Endothelial cell of umbilical vein (primary cell): Measurements from ENCODE around the gene CEP83. TPM values are rescaled to one million over a fixed set of nuclear protein-coding genes. Genes with fewer than 3 reads are reported as not detected.

Experiments
- BruUV-seq: library from RNA; stranded (reverse); fragments of 400-500 nt; replicated peaks from 2 replicates; lab custom pipeline; 2021; lab: Mats Ljungman, UMichigan
- CTCF ChIA-PET: fragments of 300-600, 350-600 bp; sonication (Branson Sonifier 250); formaldehyde crosslinking; loops from one replicate; lab custom pipeline; 2021; ENCODE audit warnings: antibody characterized with exemption, inconsistent platforms; lab: Charles Lee
- POLR2A ChIA-PET: fragments of 300-600, 350-600 bp; sonication (Branson Sonifier 250); formaldehyde crosslinking; loops from one replicate; lab custom pipeline; 2021; ENCODE audit warnings: antibody characterized with exemption, inconsistent platforms; lab: Charles Lee
- DNase-seq: peaks from one replicate; pipeline ENCODE4 v3.0.0-alpha.2; 2011; ENCODE audit warnings: low read depth, low spot score
- FAIRE-seq: peaks from 2 replicates; lab custom pipeline; 2011; peaks lifted over from hg19 to GRCh38; lab: Jason Lieb, UNC
- H2AFZ ChIP-seq: 2 replicates; pipeline ENCODE4 v1.6.0; 2012; ENCODE audit warnings: low read depth, low read length, control low read depth, inconsistent platforms
- H3K27ac ChIP-seq: 2 replicates; pipeline ENCODE4 v1.5.1; 2011; ENCODE audit warnings: low read depth, mild to moderate bottlenecking, control low read depth, low read length, moderate library complexity; ENCODE audit not compliant: insufficient read depth
- H3K27me3 ChIP-seq, 2 experiments: 2 replicates each; pipeline versions ENCODE4 v1.6.0 to v1.6.1; 2011; ENCODE audit warnings: low read length in 2 of 2, mixed read lengths in 1 of 2; ENCODE audit not compliant: control insufficient read depth in 2 of 2, insufficient read depth in 2 of 2
- H3K36me3 ChIP-seq, 2 experiments: 2 replicates in 1 of 2; 3 replicates in 1 of 2; pipeline ENCODE4 v1.5.1; 2011; ENCODE audit warnings: low read length in 2 of 2, mild to moderate bottlenecking in 1 of 2, moderate library complexity in 1 of 2; ENCODE audit not compliant: control insufficient read depth in 2 of 2, insufficient read depth in 2 of 2; ENCODE audit errors: extremely low read depth in 1 of 2
- H3K4me1 ChIP-seq: 3 replicates; pipeline ENCODE4 v1.5.1; 2011; ENCODE audit warnings: mild to moderate bottlenecking, low read length; ENCODE audit not compliant: control insufficient read depth, insufficient read depth; ENCODE audit errors: extremely low read depth
- H3K4me2 ChIP-seq: 2 replicates; pipeline ENCODE4 v1.6.1; 2011; ENCODE audit warnings: low read length, control low read depth, mixed read lengths; ENCODE audit not compliant: insufficient read depth
- H3K4me3 ChIP-seq, 3 experiments: fragments of 200-600 bp in 1 of 3; sonication (generic), shearing (Covaris generic) in 1 of 3; replicated peaks in 1 of 3; 2 replicates each; pipeline ENCODE4 v1.5.1; 2011 to 2016; ENCODE audit warnings: control low read depth in 3 of 3, low read length in 3 of 3, mild to moderate bottlenecking in 2 of 3, inconsistent platforms in 1 of 3, low read depth in 1 of 3, moderate library complexity in 1 of 3; ENCODE audit not compliant: insufficient read depth in 1 of 3
- H3K79me2 ChIP-seq: 2 replicates; pipeline ENCODE4 v1.6.0; 2012; ENCODE audit warnings: low read length, inconsistent platforms; ENCODE audit not compliant: control insufficient read depth, insufficient read depth
- H3K9ac ChIP-seq: replicated peaks from 2 replicates; pipeline ENCODE3; 2011; ENCODE audit warnings: low read length, control low read depth; ENCODE audit not compliant: insufficient read depth; ENCODE audit errors: extremely low read depth
- H3K9me1 ChIP-seq: replicated peaks from 3 replicates; pipeline ENCODE4 v1.6.0; 2011; ENCODE audit warnings: mild to moderate bottlenecking, low read length; ENCODE audit not compliant: control insufficient read depth, insufficient read depth; ENCODE audit errors: extremely low read depth
- H3K9me3 ChIP-seq: replicated peaks from 2 replicates; pipeline ENCODE4 v1.5.1; 2012; ENCODE audit warnings: low read length, inconsistent platforms; ENCODE audit not compliant: control insufficient read depth, insufficient read depth
- H4K20me1 ChIP-seq: replicated peaks from 2 replicates; pipeline ENCODE3; 2011; ENCODE audit warnings: mild to moderate bottlenecking, low read length; ENCODE audit not compliant: control insufficient read depth, insufficient read depth; ENCODE audit errors: extremely low read depth
- CTCF ChIP-seq, 2 donors: IDR thresholded peaks; 1 replicate in 1 of 2; 2 replicates in 1 of 2; pipeline ENCODE4 v1.5.1; 2011; ENCODE audit warnings: low read length in 2 of 2, mild to moderate bottlenecking in 2 of 2, moderate library complexity in 2 of 2, control low read depth in 1 of 2, inconsistent platforms in 1 of 2, low read depth in 1 of 2; ENCODE audit not compliant: insufficient read depth in 1 of 2; ENCODE audit errors: extremely low read depth in 1 of 2
- EZH2 ChIP-seq: IDR thresholded peaks from 2 replicates; pipeline ENCODE4 v1.6.1; 2012; ENCODE audit warnings: borderline replicate concordance, low read depth, mild to moderate bottlenecking, moderate library complexity, low read length, inconsistent platforms; ENCODE audit not compliant: severe bottlenecking
- FOS ChIP-seq: IDR thresholded peaks from 2 replicates; pipeline ENCODE4 v1.6.1; 2011; ENCODE audit warnings: mild to moderate bottlenecking, low read length, moderate library complexity, borderline replicate concordance; ENCODE audit not compliant: insufficient read depth
- GATA2 ChIP-seq: IDR thresholded peaks from 2 replicates; pipeline ENCODE4 v1.7.0; 2011; ENCODE audit warnings: low read depth, mild to moderate bottlenecking, moderate library complexity, mixed read lengths, low read length; ENCODE audit not compliant: insufficient read length, insufficient read depth
- JUN ChIP-seq: IDR thresholded peaks from 2 replicates; pipeline ENCODE4 v1.6.1; 2011; ENCODE audit warnings: borderline replicate concordance, low read depth; ENCODE audit not compliant: insufficient read length, insufficient read depth
- MAX ChIP-seq: IDR thresholded peaks from 2 replicates; pipeline ENCODE4 v1.6.1; 2011; ENCODE audit not compliant: insufficient read depth, insufficient read length
- MYC ChIP-seq: IDR thresholded peaks from one replicate; pipeline ENCODE4 v1.6.1; 2011; ENCODE audit warnings: mild to moderate bottlenecking, low read depth, low read length
- POLR2A ChIP-seq: IDR thresholded peaks from 2 replicates; pipeline ENCODE4 v1.6.1; 2012; ENCODE audit warnings: low read depth, mild to moderate bottlenecking, control low read depth, low read length
- POLR2AphosphoS5 ChIP-seq: IDR thresholded peaks from 2 replicates; pipeline ENCODE4 v1.6.1; 2012; ENCODE audit warnings: low read depth, mild to moderate bottlenecking, control low read depth, low read length, moderate library complexity; ENCODE audit not compliant: insufficient read depth
- dilution Hi-C: fragments of 300-500 bp; cut with MboI; formaldehyde crosslinking; loops from one replicate; pipeline ENCODE4 v1.15.0; 2019; ENCODE audit warnings: low sequenced_read_pairs; ENCODE audit not compliant: extremely low pct_ligation_motif_present
- intact Hi-C: fragments of 100-400 bp; cut with micrococcal nuclease; formaldehyde crosslinking; loops from one replicate; pipeline ENCODE4 v1.10.0; 2022
- polyA plus RNA-seq, 4 experiments: library from polyadenylated mRNA; depleted of rRNA in 3 of 4; stranded (reverse) in 3 of 4; unstranded in 1 of 4; fragments of >200 nt; gene quantifications; 2 replicates each; pipeline versions ENCODE4 v1.2.1 to v1.2.3, GENCODE V29; 2011 to 2012; ENCODE audit warnings: missing spikeins in 1 of 4
- total RNA-seq: library from RNA; stranded (reverse); gene quantifications from 2 replicates; pipeline ENCODE4 v1.2.3, GENCODE V29; 2021

Gene CEP83
- total and polyA plus RNA-seq, 2 donors (not counting 3 experiments of a cell fraction or from before 2014, with no cell fraction given) = 2.9 to 15.3 TPM

GRCh38 chr12:94445662-94446061 lies 14.0 kb downstream of the CEP83 start:
- dilution Hi-C loops = no loop called here
- Histone ChIP-seq H3K9me3 (no peaks in the 10 kb centered on the region), H2AFZ (no peak overlapping the region), H3K9me1 (no peaks in the 10 kb centered on the region), H4K20me1 (no peaks in the 10 kb centered on the region), H3K79me2 (peaks cover 26% of the 10 kb centered on the region), H3K27me3 (no peaks in the 10 kb centered on the region), H3K4me2 (no peak overlapping the region), H3K4me3 (no peak overlapping the region), H3K36me3 (no peaks in the 10 kb centered on the region), H3K4me1 (no peaks in the 10 kb centered on the region), H3K9ac (no peak overlapping the region), H3K27ac (no peak overlapping the region)
- BruUV-seq = no TSS peak
- DNase-seq = no peak
- CTCF ChIA-PET = interaction anchor here (1.0 kb wide), 1 partner anchor 11 kb away, joined by 3 read pairs; no protein-coding TSS in a partner anchor
- intact Hi-C loops = no loop called here
- TF ChIP-seq MYC (no peak), GATA2 (no peak), FOS (no peak), POLR2AphosphoS5 (no peak), EZH2 (no peak)
- FAIRE-seq = no peak
- POLR2A ChIA-PET = no interaction called here

GRCh38 chr12:94437303-94437702 lies 22.4 kb downstream of the CEP83 start:
- H3K27me3 ChIP-seq = no peaks in the 10 kb centered on the region
- DNase-seq (no peak), FAIRE-seq (no peak)
- ChIA-PET POLR2A (no interaction called here), CTCF (no interaction called here)
- peaks cover 11% of the 10 kb centered on the region for H3K79me2 ChIP-seq
- BruUV-seq = no TSS peak
- no peak overlapping the region for H3K27ac ChIP-seq
- no peak overlapping the region for H3K9ac ChIP-seq
- no peak overlapping the region for H3K4me3 ChIP-seq
- no peaks in the 10 kb centered on the region for H3K4me1 ChIP-seq
- intact Hi-C loops = no loop called here
- no peaks in the 10 kb centered on the region for H3K9me3 ChIP-seq
- H3K9me1 ChIP-seq = no peaks in the 10 kb centered on the region
- H3K4me2 ChIP-seq = no peak overlapping the region
- dilution Hi-C loops = no loop called here
- no peak overlapping the region for H2AFZ ChIP-seq
- H3K36me3 ChIP-seq = no peaks in the 10 kb centered on the region
- TF ChIP-seq MYC (no peak), GATA2 (no peak), JUN (no peak), EZH2 (no peak), MAX (no peak), POLR2AphosphoS5 (no peak), CTCF (IDR thresholded peaks at IDR 0.05; ENCODE audit: extremely low read depth in 1 of 2, insufficient read depth in 1 of 2, low read depth in 1 of 2, low read length in 2 of 2) (no peak), POLR2A (no peak), FOS (no peak)
- no peaks in the 10 kb centered on the region for H4K20me1 ChIP-seq
